Measurements from ENCODE around the gene RNF2. TPM values are rescaled to one million over a fixed set of nuclear protein-coding genes. Genes with fewer than 3 reads are reported as not detected.

The RNF2 gene
- total and polyA plus RNA-seq, 7 donors = 6.0 to 17.1 (median 11.1) TPM

- H3K9me3 ChIP-seq = peaks cover 0 to 3% (median 1%) of the 10 kb centered on the region in 4 donors
- H3K27me3 ChIP-seq = no peaks in the 10 kb centered on the region
- no peak overlapping the region for H3K4me3 ChIP-seq
- no peak for DNase-seq
- no peak overlapping the region for H3K27ac ChIP-seq
- intact Hi-C loops (cut with DNase I) = no loop called here
- TF ChIP-seq POLR2AphosphoS5 (IDR thresholded peaks at IDR 0.05) (no peak), CTCF (IDR thresholded peaks at IDR 0.05) (no peak), EP300 (IDR thresholded peaks at IDR 0.05) (no peak), POLR2A (IDR thresholded peaks at IDR 0.05) (no peak)
- H3K36me3 ChIP-seq = peaks cover 0 to 20% (median 0%) of the 10 kb centered on the region in 4 donors
- no peaks in the 10 kb centered on the region for H3K4me1 ChIP-seq
- WGBS, 2 donors = 90 to 93% methylated on average over 3 of the region's 3 CpGs
Observed at GRCh38 chr1:185105121-185105520, 59.8 kb downstream of the RNF2 start.

DNA sequence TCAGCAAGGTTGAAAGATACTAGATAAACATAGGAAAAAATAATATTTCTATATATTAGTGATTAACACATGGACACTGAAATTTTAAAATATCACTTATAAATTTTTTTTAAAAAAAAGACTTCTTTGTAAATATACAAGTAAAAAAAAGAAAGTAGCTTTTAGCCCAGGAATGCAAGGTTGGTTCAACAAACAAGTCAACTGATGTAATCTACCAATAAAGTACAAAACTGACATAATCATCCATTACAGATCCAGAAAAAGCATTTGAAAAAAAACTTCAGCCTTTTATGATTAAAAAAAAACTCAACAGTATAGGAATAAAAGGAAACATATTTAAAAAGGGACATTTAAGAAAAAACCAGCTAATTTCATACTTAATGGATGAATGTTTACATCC lies 63.0 kb downstream of the RNF2 start:
- peaks cover 0 to 4% (median 1%) of the 10 kb centered on the region in 4 donors for H3K9me3 ChIP-seq
- H3K36me3 ChIP-seq = peaks cover 0 to 7% (median 0%) of the 10 kb centered on the region in 4 donors
- TF ChIP-seq POLR2AphosphoS5 (IDR thresholded peaks at IDR 0.05) = no peak
- no peak for TF ChIP-seq CTCF (IDR thresholded peaks at IDR 0.05)
- no peak for TF ChIP-seq EP300 (IDR thresholded peaks at IDR 0.05)
- no peak overlapping the region for H3K27ac ChIP-seq
- no peaks in the 10 kb centered on the region for H3K27me3 ChIP-seq
- DNase-seq = no peak
- intact Hi-C loops (cut with DNase I) = no loop called here
- no peaks in the 10 kb centered on the region for H3K4me1 ChIP-seq
- no peak overlapping the region for H3K4me3 ChIP-seq

DNA sequence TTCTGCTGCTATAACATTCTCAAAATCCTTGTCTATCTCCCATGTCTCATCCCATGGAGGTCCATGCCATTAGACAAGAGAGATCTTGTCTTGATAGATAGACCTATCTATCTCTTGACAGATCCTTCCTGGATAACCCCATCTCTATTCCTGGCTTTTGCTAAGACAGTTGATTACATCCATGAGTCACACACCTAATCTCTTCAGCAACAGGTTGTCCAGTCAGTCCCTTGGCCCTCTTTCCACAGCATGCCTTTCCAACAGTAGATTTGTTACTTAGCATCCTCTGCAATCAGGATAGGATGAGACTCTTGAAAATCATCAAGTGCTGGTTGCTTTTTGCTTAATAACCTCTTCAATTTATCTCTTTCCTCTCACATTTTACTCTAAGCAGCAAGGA lies 64.8 kb downstream of the RNF2 start:
- H3K27ac ChIP-seq = no peak overlapping the region
- H3K4me1 ChIP-seq = no peaks in the 10 kb centered on the region
- peaks cover 0 to 4% (median 1%) of the 10 kb centered on the region in 4 donors for H3K9me3 ChIP-seq
- intact Hi-C loops (cut with DNase I) = no loop called here
- H3K36me3 ChIP-seq = no peaks in the 10 kb centered on the region
- H3K27me3 ChIP-seq = no peaks in the 10 kb centered on the region
- DNase-seq = no peak
- no peak overlapping the region for H3K4me3 ChIP-seq
- no peak for TF ChIP-seq POLR2A (IDR thresholded peaks at IDR 0.05)

DNA sequence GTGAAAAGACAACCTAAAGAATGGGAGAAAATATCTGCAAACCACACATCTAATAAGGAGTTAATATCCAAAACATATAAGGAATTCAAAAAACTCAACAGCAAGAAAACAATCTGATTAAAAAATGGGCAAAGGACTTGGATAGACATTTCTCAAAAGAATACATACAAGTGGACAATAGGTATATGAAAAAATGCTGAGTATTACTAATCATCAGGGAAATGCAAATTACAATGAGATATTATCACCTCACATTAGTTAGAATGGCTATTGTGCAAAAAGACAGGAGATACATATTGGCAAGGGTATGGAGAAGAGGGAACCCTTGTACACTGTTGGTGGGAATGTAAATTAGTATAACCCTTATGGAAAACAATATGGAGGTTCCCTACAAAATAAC lies 66.5 kb downstream of the RNF2 start:
- TF ChIP-seq POLR2A (IDR thresholded peaks at IDR 0.05) (no peak), POLR2AphosphoS5 (IDR thresholded peaks at IDR 0.05) (no peak), CTCF (IDR thresholded peaks at IDR 0.05) (no peak), EP300 (IDR thresholded peaks at IDR 0.05) (no peak)
- intact Hi-C loops (cut with DNase I) = no loop called here
- Histone ChIP-seq H3K36me3 (peaks cover 0 to 2% (median 0%) of the 10 kb centered on the region in 4 donors), H3K27me3 (no peaks in the 10 kb centered on the region), H3K9me3 (peaks cover 0 to 4% (median 1%) of the 10 kb centered on the region in 4 donors), H3K4me3 (no peak overlapping the region), H3K27ac (no peak overlapping the region), H3K4me1 (no peaks in the 10 kb centered on the region)
- no peak for DNase-seq

- no peaks in the 10 kb centered on the region for H3K4me1 ChIP-seq
- no peak overlapping the region for H3K27ac ChIP-seq
- peaks cover 0 to 4% (median 1%) of the 10 kb centered on the region in 4 donors for H3K9me3 ChIP-seq
- no peak overlapping the region for H3K4me3 ChIP-seq
- 17 to 73% methylated on average over 2 of the region's 2 CpGs for WGBS, 2 donors
- H3K27me3 ChIP-seq = no peaks in the 10 kb centered on the region
- peaks cover 0 to 3% (median 0%) of the 10 kb centered on the region in 4 donors for H3K36me3 ChIP-seq
- intact Hi-C loops (cut with DNase I) = no loop called here
- TF ChIP-seq CTCF (IDR thresholded peaks at IDR 0.05) (no peak), POLR2AphosphoS5 (IDR thresholded peaks at IDR 0.05) (no peak), EP300 (IDR thresholded peaks at IDR 0.05) (no peak), POLR2A (IDR thresholded peaks at IDR 0.05) (no peak)
- DNase-seq = no peak
Observed at GRCh38 chr1:185112356-185112755, 67.0 kb downstream of the RNF2 start.

All from sigmoid colon (tissue), 7 donors.